Suprapubic skin (tissue), 3 donors: Measurements from ENCODE around the gene NKD2.

Source experiments
- EP300 ChIP-seq: sonication (generic); formaldehyde crosslinking; IDR thresholded peaks from one replicate; pipeline ENCODE4 v1.6.1; 2017; ENCODE audit warnings: antibody characterized with exemption
- POLR2A ChIP-seq, 2 donors: fragments of 450-650 bp; IDR thresholded peaks; one replicate each; pipeline ENCODE4 v1.6.1; 2017; ENCODE audit warnings: antibody characterized with exemption in 2 of 2, mild to moderate bottlenecking in 2 of 2, moderate library complexity in 2 of 2
- TF ChIP-seq, protein P1 (sequence below), 2 donors: fragments of 200-600 bp in 1 of 2; fragments of 450-650 bp in 1 of 2; sonication (generic) in 1 of 2; IDR thresholded peaks; one replicate each; pipeline ENCODE4 v1.5.1; 2016 to 2019; ENCODE audit warnings: antibody characterized with exemption in 2 of 2, mild to moderate bottlenecking in 1 of 2, moderate library complexity in 1 of 2

DNA sequence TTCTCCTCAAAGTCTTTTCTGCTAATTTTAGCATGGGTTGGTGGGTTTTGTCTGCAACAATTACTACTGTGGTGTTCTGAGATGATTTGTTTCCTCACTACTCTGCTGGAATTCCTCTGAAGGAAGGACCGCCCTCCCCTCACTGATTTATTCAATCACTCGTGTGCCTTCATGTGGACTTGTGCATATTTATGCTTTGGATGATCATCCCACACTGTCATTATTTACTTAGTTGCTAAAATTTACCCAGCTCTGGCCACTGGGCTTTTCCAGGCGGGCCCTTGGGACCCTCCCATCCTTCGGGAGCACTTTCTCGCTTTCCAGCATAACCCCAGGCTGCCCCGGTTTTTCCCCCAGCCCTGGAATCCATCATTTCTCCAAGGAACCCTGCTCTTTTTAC is 41.7 kb upstream of the NKD2 start:
- TF ChIP-seq, protein P1, sequence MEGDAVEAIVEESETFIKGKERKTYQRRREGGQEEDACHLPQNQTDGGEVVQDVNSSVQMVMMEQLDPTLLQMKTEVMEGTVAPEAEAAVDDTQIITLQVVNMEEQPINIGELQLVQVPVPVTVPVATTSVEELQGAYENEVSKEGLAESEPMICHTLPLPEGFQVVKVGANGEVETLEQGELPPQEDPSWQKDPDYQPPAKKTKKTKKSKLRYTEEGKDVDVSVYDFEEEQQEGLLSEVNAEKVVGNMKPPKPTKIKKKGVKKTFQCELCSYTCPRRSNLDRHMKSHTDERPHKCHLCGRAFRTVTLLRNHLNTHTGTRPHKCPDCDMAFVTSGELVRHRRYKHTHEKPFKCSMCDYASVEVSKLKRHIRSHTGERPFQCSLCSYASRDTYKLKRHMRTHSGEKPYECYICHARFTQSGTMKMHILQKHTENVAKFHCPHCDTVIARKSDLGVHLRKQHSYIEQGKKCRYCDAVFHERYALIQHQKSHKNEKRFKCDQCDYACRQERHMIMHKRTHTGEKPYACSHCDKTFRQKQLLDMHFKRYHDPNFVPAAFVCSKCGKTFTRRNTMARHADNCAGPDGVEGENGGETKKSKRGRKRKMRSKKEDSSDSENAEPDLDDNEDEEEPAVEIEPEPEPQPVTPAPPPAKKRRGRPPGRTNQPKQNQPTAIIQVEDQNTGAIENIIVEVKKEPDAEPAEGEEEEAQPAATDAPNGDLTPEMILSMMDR (IDR thresholded peaks at IDR 0.05) = no peak
- no peak for TF ChIP-seq POLR2A (IDR thresholded peaks at IDR 0.05)
- no peak for TF ChIP-seq EP300
